OCI-LY1 (cell line): ENCODE measurements around the gene CATSPERZ.

ENCODE experiments used
- H2AFZ ChIP-seq: fragments of 200-600 bp; sonication (generic), shearing (Covaris generic); 2 replicates; pipeline ENCODE4 v1.6.0; 2014; ENCODE audit warnings: antibody characterized with exemption, mild to moderate bottlenecking, low read length
- H3F3A ChIP-seq: fragments of 200-600 bp; sonication (generic), shearing (Covaris generic); 2 replicates; pipeline ENCODE4 v1.6.0; 2014; ENCODE audit warnings: mild to moderate bottlenecking, antibody characterized with exemption, low read length, moderate library complexity; ENCODE audit not compliant: insufficient read depth
- H3K27ac ChIP-seq: fragments of 200-600 bp; sonication (generic); 2 replicates; pipeline ENCODE4 v1.5.1; 2014; ENCODE audit warnings: low read length, mixed run types, mild to moderate bottlenecking, low read depth; ENCODE audit not compliant: poor library complexity, severe bottlenecking
- H3K27me3 ChIP-seq: fragments of 200-600 bp; sonication (generic); 2 replicates; pipeline ENCODE4 v1.6.0; 2014; ENCODE audit warnings: antibody characterized with exemption, mild to moderate bottlenecking, low read length, moderate library complexity; ENCODE audit not compliant: insufficient read depth
- H3K36me3 ChIP-seq: fragments of 200-600 bp; sonication (generic); 2 replicates; pipeline ENCODE4 v1.6.1; 2014; ENCODE audit warnings: mild to moderate bottlenecking, antibody characterized with exemption, low read length, moderate library complexity, mixed read lengths; ENCODE audit not compliant: insufficient read depth
- H3K4me1 ChIP-seq: fragments of 200-600 bp; sonication (generic); 2 replicates; pipeline ENCODE4 v1.5.1; 2014; ENCODE audit warnings: mild to moderate bottlenecking, low read length, moderate library complexity; ENCODE audit not compliant: insufficient read depth, severe bottlenecking
- H3K4me2 ChIP-seq: fragments of 200-600 bp; sonication (generic), shearing (Covaris generic); 2 replicates; pipeline ENCODE4 v1.6.1; 2014; ENCODE audit warnings: low read length
- H3K4me3 ChIP-seq: fragments of 200-600 bp; sonication (generic); 2 replicates; pipeline ENCODE4 v1.5.1; 2014; ENCODE audit warnings: low read length, low read depth, mild to moderate bottlenecking, mixed read lengths; ENCODE audit not compliant: poor library complexity, severe bottlenecking
- H3K79me2 ChIP-seq: fragments of 200-600 bp; shearing (Covaris generic); 2 replicates; pipeline ENCODE4 v1.6.1; 2016; ENCODE audit warnings: mixed run types, low read length, mixed read lengths; ENCODE audit not compliant: insufficient read depth
- H3K9ac ChIP-seq: fragments of 200-600 bp; sonication (generic), shearing (Covaris generic); 2 replicates; pipeline ENCODE4 v1.6.1; 2014; ENCODE audit warnings: mild to moderate bottlenecking, low read length, mixed read lengths
- H3K9me2 ChIP-seq: fragments of 200-600 bp; sonication (generic), shearing (Covaris generic); 2 replicates; pipeline ENCODE4 v1.6.1; 2014; ENCODE audit warnings: low read depth, mild to moderate bottlenecking, low read length, mixed read lengths
- H3K9me3 ChIP-seq: fragments of 200-600 bp; shearing (Covaris generic); 2 replicates; pipeline ENCODE4 v1.6.1; 2014; ENCODE audit warnings: low read length, mixed read lengths
- H4K20me1 ChIP-seq: fragments of 200-600 bp; sonication (generic), shearing (Covaris generic); 2 replicates; pipeline ENCODE4 v1.6.0; 2016; ENCODE audit warnings: mild to moderate bottlenecking, low read length; ENCODE audit not compliant: insufficient read depth
- CTCF ChIP-seq: fragments of 200-600 bp; sonication (generic), shearing (Covaris generic); IDR thresholded peaks from 2 replicates; pipeline ENCODE4 v1.5.1; 2017; ENCODE audit warnings: mild to moderate bottlenecking, antibody characterized with exemption, low read length, moderate library complexity, mixed read lengths
- EZH2 ChIP-seq: fragments of 200-600 bp; sonication (generic), shearing (Covaris generic); IDR thresholded peaks from 2 replicates; pipeline ENCODE4 v1.8.0; 2017; ENCODE audit warnings: borderline replicate concordance, mixed run types, mild to moderate bottlenecking, antibody characterized with exemption, low read length, moderate library complexity, mixed read lengths

CATSPERZ gene

DNA sequence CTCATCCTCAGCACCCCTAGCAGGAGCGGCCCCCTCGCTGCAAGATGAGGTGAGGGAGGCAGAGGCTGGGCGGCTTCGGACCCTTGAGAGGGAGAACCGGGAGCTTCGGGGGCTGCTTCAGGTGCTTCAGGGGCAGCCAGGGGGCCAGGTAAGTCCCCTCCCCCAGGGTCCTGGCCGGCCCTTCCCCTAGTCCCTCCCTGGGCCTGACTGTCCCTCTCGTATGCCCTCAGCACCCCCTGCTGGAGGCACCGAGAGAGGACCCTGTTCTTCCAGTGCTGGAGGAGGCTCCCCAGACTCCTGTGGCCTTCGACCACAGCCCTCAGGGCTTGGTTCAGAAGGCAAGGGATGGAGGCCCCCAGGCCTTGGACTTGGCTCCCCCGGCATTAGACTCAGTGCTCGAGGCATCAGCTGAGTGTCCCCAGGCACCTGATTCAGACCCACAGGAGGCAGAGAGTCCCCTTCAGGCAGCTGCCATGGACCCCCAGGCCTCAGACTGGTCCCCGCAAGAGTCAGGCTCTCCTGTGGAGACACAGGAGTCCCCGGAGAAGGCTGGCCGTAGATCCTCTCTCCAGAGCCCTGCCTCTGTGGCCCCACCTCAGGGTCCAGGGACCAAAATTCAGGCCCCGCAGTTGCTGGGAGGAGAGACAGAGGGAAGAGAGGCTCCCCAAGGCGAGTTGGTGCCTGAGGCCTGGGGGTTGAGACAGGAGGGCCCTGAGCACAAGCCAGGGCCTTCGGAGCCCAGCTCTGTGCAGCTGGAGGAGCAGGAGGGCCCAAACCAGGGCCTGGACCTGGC, 43.8 kb downstream of the CATSPERZ start:
- peak; percentile 29; the same call in 1 of the 2 replicates for TF ChIP-seq CTCF
- no peak for TF ChIP-seq EZH2
- Histone ChIP-seq H3K9me2 (no peaks in the 10 kb centered on the region), H2AFZ (no peak overlapping the region), H3K9ac (no peak overlapping the region), H3F3A (no peaks in the 10 kb centered on the region), H3K4me1 (peaks cover 27% of the 10 kb centered on the region), H3K79me2 (no peaks in the 10 kb centered on the region), H3K4me3 (no peak overlapping the region), H3K27me3 (no peaks in the 10 kb centered on the region), H3K36me3 (peaks cover 32% of the 10 kb centered on the region; the same call in 1 of the 2 replicates), H3K4me2 (no peak overlapping the region), H3K27ac (no peak overlapping the region), H4K20me1 (no peaks in the 10 kb centered on the region), H3K9me3 (no peaks in the 10 kb centered on the region)

GRCh38 chr11:64344787-64345186, 44.6 kb downstream of the CATSPERZ start:
- TF ChIP-seq EZH2, result no peak
- no peak for TF ChIP-seq CTCF
- no peak overlapping the region for H3K4me3 ChIP-seq
- H3K36me3 ChIP-seq, result peaks cover 37% of the 10 kb centered on the region; the same call in 1 of the 2 replicates
- H3K9ac ChIP-seq, result no peak overlapping the region
- no peaks in the 10 kb centered on the region for H3K9me2 ChIP-seq
- H3F3A ChIP-seq, result no peaks in the 10 kb centered on the region
- H2AFZ ChIP-seq, result no peak overlapping the region
- peaks cover 19% of the 10 kb centered on the region for H3K4me1 ChIP-seq
- H3K27me3 ChIP-seq, result no peaks in the 10 kb centered on the region
- no peaks in the 10 kb centered on the region for H3K79me2 ChIP-seq
- no peaks in the 10 kb centered on the region for H3K9me3 ChIP-seq
- H4K20me1 ChIP-seq, result no peaks in the 10 kb centered on the region
- no peak overlapping the region for H3K4me2 ChIP-seq
- no peak overlapping the region for H3K27ac ChIP-seq

GRCh38 chr11:64347193-64347867, 47.2 kb downstream of the CATSPERZ start:
- no peak for TF ChIP-seq EZH2
- TF ChIP-seq CTCF, result no peak
- peaks cover 39% of the 10 kb centered on the region; the same call in 1 of the 2 replicates for H3K36me3 ChIP-seq
- no peak overlapping the region for H2AFZ ChIP-seq
- H3F3A ChIP-seq, result no peaks in the 10 kb centered on the region
- H3K27me3 ChIP-seq, result no peaks in the 10 kb centered on the region
- no peaks in the 10 kb centered on the region for H3K9me3 ChIP-seq
- H3K4me3 ChIP-seq, result no peak overlapping the region
- H3K79me2 ChIP-seq, result no peaks in the 10 kb centered on the region
- H3K9me2 ChIP-seq, result no peaks in the 10 kb centered on the region
- H3K4me1 ChIP-seq, result peaks cover under 1% of the 10 kb centered on the region
- H4K20me1 ChIP-seq, result no peaks in the 10 kb centered on the region
- H3K9ac ChIP-seq, result no peak overlapping the region
- H3K4me2 ChIP-seq, result no peak overlapping the region
- H3K27ac ChIP-seq, result no peak overlapping the region
